GM19043 (cell line): ENCODE results near the gene DPYD.
A peak's percentile ranks its signal among the peaks of the same experiment; 100 is the strongest.

Experiments used
- ATAC-seq: cut with Tn5 transposase; IDR thresholded peaks from one replicate; pipeline ENCODE4 v1.9.1; 2021; ENCODE audit warnings: low read depth; ENCODE audit not compliant: unreplicated experiment

Gene DPYD

DNA sequence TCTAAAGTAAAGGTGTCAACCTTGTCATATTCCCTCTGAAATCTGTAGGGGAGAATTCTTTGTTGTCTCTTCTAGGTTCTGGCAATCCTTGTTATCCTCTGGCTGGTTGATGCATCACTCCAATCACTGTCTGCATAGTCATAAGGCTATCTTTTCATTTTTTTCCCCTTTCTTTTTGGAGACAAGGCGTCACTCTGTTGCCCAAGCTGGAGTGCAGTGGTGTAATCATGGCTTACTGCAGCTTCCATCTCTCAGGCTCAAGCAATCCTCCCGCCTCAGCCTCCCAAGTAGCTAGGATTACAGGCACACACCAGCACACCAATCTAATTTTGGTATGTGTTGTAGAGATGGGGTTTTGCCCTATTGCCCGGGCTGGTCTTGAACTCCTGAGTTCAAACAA, 12.9 kb downstream of the DPYD start:
- ATAC-seq, result no peak

- ATAC-seq, result no peak
Observed at GRCh38 chr1:97906567-97907241, 14.1 kb downstream of the DPYD start.

DNA sequence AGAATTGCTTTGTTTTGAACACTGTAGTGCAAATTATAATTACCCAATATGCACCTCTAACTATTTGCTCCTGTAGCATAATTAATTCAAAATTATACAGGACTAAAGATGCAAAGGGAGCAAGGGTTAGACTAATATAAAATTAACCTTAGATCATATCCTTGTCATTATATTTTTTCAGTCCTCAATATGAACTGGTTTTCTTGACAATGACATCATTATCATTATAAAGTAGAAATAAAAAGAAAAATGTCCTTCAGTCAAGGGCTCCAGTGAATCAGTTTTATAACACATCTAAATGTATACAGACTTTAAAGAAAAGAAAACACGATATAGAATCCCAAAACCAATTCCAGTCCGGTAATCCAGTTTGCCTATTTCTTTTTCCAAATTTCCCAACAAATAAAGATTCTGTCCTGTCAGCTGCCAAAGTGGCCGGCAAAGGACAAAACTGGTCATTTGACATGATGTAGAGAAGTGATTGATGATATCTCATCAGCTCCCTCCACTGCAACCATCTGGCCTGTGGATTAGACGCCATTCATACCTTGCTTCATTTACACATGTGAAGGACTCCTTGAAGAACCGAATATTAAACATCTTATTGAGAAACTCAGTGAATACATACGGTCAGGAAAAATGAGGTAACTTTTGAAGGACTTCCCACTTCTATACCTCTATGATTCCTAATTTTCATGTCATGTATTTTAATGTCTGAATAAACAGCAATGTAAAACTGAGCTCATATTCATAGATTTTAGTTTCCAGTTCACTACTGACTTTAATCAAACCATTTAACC, 15.5 kb downstream of the DPYD start:
- no peak for ATAC-seq

GRCh38 chr1:97904534-97904933, 16.3 kb downstream of the DPYD start:
- no peak for ATAC-seq

DNA sequence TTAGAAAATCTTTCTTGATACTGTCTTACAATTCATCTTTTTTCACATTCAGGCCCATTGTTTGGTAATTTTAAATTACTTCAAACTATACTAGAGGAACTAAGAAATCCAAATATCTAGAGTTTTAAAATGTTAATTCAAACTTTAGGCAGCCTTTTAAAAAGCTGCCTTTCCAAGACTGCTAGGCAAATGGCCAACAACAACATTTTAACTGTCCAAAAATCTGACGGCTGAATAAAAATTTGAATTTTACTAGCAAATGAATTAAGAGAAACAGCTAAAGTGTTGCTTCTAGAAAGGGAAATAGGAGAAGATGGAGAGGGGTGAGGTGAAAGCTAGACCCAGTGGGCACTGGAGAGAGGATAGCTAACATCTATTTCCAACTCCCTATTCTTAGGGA, 17.2 kb downstream of the DPYD start:
- no peak for ATAC-seq

DNA sequence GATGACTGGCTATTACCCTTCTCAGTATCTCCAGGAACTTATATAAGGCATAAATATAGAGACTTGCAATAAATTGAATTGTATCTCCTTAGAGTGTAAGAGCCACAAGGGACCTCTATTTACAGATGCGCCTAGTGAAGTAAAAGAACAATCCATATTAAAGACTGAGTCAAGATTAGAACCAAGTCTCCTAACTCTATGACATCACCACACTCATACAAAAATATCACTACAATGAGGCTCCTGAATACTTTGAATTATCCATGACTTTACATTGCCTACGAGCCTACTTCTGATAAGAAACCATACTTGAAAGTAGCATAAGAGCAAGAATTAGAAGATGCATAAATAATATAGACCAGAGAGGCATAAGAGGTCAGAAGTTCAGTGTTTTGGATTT, 18.8 kb downstream of the DPYD start:
- ATAC-seq, result no peak

DNA sequence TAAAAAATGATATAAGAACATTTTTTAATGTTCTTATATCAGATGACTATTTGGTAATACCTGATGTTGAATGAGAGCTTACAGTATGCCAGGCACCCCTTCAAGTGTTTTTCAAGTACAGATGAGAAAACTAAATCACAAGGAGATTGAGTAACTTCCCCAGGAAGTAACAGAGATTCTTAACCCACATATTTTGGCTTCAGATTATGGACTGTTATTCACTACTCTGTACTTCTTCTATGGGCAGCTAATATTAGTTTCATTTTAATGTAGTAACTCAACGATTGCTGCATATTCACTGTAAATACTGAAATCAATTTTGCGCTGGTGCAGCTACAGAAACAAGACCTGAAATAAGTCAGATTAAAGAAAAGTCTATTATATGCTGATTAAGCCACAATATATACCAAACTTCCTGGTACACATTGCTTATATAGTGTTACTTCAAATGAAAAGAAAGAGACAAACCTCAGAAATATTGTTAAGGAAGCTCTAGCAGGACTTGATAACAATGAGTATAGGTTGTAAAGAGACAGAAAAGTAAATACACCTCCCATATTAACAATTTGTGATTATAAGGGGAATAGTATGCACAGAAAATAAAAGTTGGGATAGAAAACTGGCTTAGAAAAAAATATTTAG, 19.7 kb downstream of the DPYD start:
- ATAC-seq, result no peak

DNA sequence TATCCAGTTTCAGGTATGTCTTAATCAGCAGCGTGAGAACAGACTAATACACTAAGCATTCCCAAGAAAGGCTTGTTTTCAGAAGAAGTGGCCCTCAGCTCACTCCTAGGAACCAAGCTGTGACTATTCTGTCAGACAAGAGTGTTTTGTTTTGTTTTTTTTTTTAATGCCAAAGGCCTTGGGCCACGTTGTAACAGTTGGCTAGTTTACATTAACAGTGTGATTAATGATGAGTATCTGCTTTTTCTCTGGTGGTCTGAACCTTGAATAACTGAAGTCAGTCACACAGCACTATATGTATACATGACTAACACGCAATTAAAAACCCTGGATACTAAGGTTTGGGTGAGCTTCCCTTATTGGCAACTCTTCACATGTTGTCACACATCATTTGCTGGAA, 21.9 kb downstream of the DPYD start:
- ATAC-seq, result no peak

DNA sequence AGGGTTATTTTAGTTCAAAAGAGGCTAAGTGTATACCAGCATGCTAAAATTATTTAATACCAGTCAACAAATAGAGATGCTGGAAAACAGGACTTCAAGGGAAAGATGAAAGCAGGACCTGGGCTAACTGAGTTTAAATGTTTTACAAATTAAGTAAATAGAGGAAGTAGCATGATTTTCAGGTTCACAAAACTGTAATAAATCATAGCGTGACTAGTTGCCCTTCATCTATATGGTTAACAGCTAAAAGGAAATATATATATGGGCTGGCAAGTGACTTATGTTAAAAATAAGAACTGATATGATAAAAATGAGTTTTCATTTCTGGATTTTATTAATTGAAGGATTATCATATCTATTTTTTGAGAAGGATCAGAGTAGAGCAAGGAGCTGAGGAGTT, 25.6 kb downstream of the DPYD start:
- ATAC-seq, result no peak

DNA sequence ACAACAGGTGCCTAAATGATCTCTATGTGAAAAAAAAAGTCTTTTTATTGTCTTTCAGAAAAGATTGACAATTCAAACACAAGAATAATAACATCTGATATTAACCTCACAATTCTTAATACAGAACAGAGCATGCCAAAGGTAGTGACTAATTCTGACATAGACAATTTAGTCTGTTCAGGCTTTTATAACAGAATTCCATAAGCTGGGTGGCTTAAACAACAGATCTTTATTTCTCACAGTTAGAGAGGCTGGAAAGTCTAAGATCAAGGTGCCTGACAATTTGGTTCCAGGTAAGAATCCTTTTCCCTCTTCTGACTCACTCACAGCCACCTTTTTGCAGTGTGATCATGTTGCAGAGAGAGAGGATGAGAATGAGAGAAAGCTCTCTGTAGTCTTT, 27.0 kb downstream of the DPYD start:
- ATAC-seq, result no peak

DNA sequence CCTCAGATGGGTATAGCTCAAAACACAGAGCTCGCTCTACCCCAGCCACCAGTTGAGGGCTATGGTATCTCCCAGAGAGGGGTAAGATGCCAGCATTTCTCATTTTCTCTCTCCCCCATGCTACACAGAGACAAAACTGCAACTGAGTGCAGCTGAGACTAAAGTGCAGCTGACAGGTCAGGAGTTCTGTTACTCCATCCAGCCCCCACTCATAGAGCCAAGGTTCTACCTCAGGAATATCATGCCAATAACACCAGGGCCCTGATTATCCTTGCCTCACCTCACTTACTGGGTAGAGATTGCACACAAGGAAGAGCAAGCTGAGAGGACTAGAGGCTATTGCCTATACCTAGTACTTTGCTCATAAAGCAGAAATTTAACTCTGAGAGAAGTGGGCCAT, 34.6 kb downstream of the DPYD start:
- no peak for ATAC-seq

DNA sequence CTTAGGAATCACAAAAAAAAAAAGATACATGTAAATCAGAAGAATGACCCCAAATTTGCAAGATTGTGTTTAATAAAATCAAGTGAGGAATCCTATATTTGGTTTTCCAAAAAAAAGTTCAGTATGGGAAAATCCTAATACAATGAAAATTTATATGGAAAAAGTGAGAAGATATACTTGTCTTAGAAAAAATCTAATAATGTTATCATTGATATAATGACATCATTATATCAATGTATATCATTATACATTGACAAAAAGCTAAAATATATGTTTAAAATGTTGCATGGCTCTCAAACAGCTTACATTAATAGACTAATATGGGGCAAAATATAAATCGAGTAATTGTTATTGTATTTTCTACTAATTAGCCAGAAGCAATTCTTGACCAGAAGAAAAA, 37.0 kb downstream of the DPYD start:
- ATAC-seq, result no peak

GRCh38 chr1:97877307-97877706, 43.5 kb downstream of the DPYD start:
- ATAC-seq, result no peak

GRCh38 chr1:97875996-97876395, 44.8 kb downstream of the DPYD start:
- ATAC-seq, result no peak

DNA sequence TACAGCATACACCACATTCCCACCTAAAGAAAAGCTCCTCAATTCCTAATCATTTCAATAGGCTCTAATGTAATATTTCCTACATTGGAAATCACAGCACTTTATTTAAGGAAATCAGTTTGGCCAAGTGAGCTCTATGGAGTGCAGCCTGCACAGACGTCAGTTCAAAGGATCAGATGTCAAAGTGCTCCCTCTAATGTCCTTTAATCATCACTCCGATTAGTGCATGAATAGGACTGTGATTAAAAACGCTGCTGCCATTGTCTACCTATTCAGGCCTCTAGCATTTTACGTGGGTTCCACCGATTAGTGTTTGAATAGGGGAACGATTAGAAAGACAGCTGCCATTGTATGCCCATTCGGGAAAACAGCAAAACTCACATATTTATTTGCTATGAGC, 50.2 kb downstream of the DPYD start:
- no peak for ATAC-seq

GRCh38 chr1:97869441-97869840, 51.4 kb downstream of the DPYD start:
- no peak for ATAC-seq

- no peak for ATAC-seq
Observed at GRCh38 chr1:97867127-97867526, 53.7 kb downstream of the DPYD start.

GRCh38 chr1:97864615-97865014, 56.2 kb downstream of the DPYD start:
- ATAC-seq, result no peak

DNA sequence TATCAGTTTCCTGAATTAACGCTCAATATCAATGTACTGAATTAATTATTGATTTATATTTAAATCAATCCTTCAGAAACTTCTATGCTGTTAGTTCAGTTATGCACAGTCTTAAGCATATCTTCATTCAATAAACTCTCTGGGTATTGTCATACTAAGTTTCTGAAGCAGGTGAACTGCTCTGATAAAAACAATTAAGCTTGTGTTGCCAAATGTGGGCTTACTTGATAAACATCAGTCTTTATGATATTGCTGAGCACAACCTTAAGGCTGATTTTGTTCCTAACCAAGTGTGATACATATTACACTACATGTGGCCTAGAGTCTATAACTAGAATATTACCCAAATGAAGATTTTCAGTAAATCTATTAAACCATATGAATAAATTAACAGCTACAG, 67.6 kb downstream of the DPYD start:
- ATAC-seq, result no peak

DNA sequence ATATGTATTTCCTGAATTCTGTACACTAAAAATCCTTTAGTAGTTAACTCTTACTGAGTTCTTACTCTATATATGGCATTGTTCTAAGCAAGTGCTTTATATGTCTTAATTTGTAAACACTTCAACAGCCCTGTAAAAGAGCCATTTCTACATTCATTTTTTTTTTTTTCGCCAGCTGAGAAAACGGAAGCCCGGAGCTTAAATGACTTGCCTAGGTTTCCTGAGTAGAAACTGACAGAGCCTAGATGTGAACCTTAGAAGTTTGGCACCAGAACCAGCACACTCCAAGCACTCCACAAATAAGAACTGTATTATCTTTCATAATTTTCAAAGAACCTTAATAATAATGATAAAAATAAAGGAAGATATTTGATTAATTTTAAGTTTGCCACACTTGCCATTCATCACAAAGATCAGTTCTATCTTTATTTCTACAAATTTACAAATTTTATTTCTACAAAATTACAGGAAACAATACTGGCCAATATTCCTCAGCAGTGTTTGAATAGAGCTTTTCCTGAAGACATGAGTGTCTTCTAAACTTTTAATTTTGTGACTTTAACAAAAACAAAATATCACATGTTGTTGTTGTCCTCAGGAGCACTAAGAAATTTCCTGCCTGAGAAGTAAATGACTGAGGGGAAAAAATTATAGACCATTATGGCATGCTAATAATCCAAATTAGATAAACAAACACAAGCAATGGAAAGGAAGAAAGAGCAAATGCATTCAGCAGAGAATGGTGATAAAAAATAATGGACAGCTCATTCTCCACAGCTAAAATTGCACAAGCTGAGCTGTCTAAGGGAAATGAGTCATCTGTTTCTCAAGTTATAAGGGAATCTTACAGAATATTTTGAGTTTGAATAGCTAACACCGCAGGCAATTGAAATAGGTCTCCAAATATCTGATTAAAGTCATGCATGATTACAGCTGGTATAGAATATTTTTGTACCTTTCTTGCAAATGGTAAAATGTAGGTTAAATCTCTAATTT, 71.2 kb downstream of the DPYD start:
- ATAC-seq, result peak; percentile 39

DNA sequence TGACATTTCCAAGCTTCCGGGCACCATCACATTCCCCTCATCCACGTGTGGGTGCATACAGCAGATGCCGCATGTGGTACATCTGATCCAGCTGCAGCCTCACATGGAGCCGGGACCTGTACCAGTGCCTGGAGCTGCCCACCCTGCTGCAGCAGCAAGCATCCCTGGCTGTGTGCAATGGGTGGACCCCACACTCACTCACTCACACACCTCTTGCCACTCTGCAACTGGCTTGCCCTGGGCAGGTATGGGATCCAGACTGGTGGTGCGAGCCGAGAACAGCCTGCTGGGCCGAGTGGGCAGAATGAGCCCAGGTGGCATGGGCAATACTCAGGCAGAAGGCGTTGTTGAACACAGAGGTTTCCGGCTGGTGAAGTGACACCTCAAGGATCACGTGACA, 75.0 kb downstream of the DPYD start:
- no peak for ATAC-seq
